ENCODE results near the gene SLC25A26. TPM values are rescaled to one million over a fixed set of nuclear protein-coding genes. Genes with fewer than 3 reads are reported as not detected.

SLC25A26 gene
- total RNA-seq, 4 donors from 2014 or later, result 20.1 to 44.4 (median 23.2) TPM

- no peaks in the 10 kb centered on the region for H3K9me3 ChIP-seq
- no peaks in the 10 kb centered on the region for H3K27me3 ChIP-seq
- TF ChIP-seq CTCF (IDR thresholded peaks at IDR 0.05) (no peak), POLR2A (IDR thresholded peaks at IDR 0.05) (no peak), EP300 (IDR thresholded peaks at IDR 0.05) (no peak)
- peaks cover 0 to 64% (median 5%) of the 10 kb centered on the region in 3 donors for H3K36me3 ChIP-seq
- DNase-seq (ENCODE audit: low spot score in 2 of 2), result no peak
- peaks cover 0 to 70% (median 20%) of the 10 kb centered on the region in 4 donors for H3K4me1 ChIP-seq
- 61 to 72% methylated on average over 17 of the region's 17 CpGs for WGBS, 2 donors
- peak overlapping the region in 2 of 4 donors; percentile 18 to 26 for H3K27ac ChIP-seq
- H3K4me3 ChIP-seq, result no peak overlapping the region
These were observed 186.2 kb downstream of the SLC25A26 start for GRCh38 chr3:66406831-66407610.

GRCh38 chr3:66407611-66408218 is 186.9 kb downstream of the SLC25A26 start:
- peak; percentile 67 to 78 for DNase-seq (ENCODE audit: low spot score in 2 of 2)
- TF ChIP-seq EP300 (IDR thresholded peaks at IDR 0.05), result peak in 1 of 2 donors; percentile 36
- peak; percentile 79 to 93 (median 89) for TF ChIP-seq CTCF (IDR thresholded peaks at IDR 0.05)
- no peak for TF ChIP-seq POLR2A (IDR thresholded peaks at IDR 0.05)
- Histone ChIP-seq H3K27me3 (no peaks in the 10 kb centered on the region), H3K36me3 (peaks cover 0 to 71% (median 5%) of the 10 kb centered on the region in 3 donors), H3K4me1 (peaks cover 0 to 63% (median 15%) of the 10 kb centered on the region in 4 donors), H3K27ac (peak overlapping the region in 1 of 4 donors; percentile 26), H3K9me3 (no peaks in the 10 kb centered on the region), H3K4me3 (no peak overlapping the region)
- 52 to 60% methylated on average over 12 to 14 of the region's 14 CpGs for WGBS, 2 donors

- Histone ChIP-seq H3K4me1 (peaks cover 0 to 50% (median 9%) of the 10 kb centered on the region in 4 donors), H3K36me3 (peaks cover 0 to 85% (median 5%) of the 10 kb centered on the region in 3 donors), H3K4me3 (no peak overlapping the region), H3K9me3 (no peaks in the 10 kb centered on the region), H3K27me3 (no peaks in the 10 kb centered on the region), H3K27ac (peak overlapping the region in 2 of 4 donors; percentile 16 to 26)
- no peak for DNase-seq (ENCODE audit: low spot score in 2 of 2)
- 95 to 96% methylated on average over 23 to 24 of the region's 24 CpGs for WGBS, 2 donors
- TF ChIP-seq EP300 (IDR thresholded peaks at IDR 0.05), result no peak
- no peak for TF ChIP-seq POLR2A (IDR thresholded peaks at IDR 0.05)
- no peak for TF ChIP-seq CTCF (IDR thresholded peaks at IDR 0.05)
These were observed 189.3 kb downstream of the SLC25A26 start for GRCh38 chr3:66409771-66410754.

- TF ChIP-seq POLR2A (IDR thresholded peaks at IDR 0.05) (no peak), CTCF (IDR thresholded peaks at IDR 0.05) (no peak), EP300 (IDR thresholded peaks at IDR 0.05) (no peak)
- Histone ChIP-seq H3K36me3 (peaks cover 0 to 82% (median 5%) of the 10 kb centered on the region in 3 donors), H3K4me1 (peaks cover 0 to 41% (median 7%) of the 10 kb centered on the region in 4 donors), H3K9me3 (no peaks in the 10 kb centered on the region), H3K4me3 (no peak overlapping the region), H3K27me3 (no peaks in the 10 kb centered on the region), H3K27ac (no peak overlapping the region)
- 89 to 94% methylated on average over 7 of the region's 7 CpGs for WGBS, 2 donors
- no peak for DNase-seq (ENCODE audit: low spot score in 2 of 2)
These were observed 190.2 kb downstream of the SLC25A26 start for GRCh38 chr3:66410976-66411375.

All from tibial nerve (tissue), 4 donors.